Pancreas (tissue), 10 donors: ENCODE results near the gene SBNO2. TPM values are rescaled to one million over a fixed set of nuclear protein-coding genes. Genes with fewer than 3 reads are reported as not detected.

Source experiments
- ATAC-seq, 4 donors: fragments of 200-7000 bp; cut with Tn5 transposase; one replicate each; pipeline versions ENCODE4 v1.8.0 to v1.9.1; 2020; ENCODE audit warnings: mild to moderate bottlenecking in 4 of 4, moderate library complexity in 4 of 4
- DNase-seq, 6 donors: peaks; one replicate each; pipeline ENCODE4 v3.0.0-alpha.2; 2020
- FAIRE-seq: peaks from 2 replicates; lab custom pipeline; 2012; peaks lifted over from hg19 to GRCh38; lab: Jason Lieb, UNC
- H3K27ac ChIP-seq, 4 donors: fragments of 200-600 bp; sonication (generic); 1 replicate in 3 of 4; 2 replicates in 1 of 4; pipeline versions ENCODE4 v1.5.0 to v1.8.0; 2020
- H3K27me3 ChIP-seq, 4 donors: fragments of 200-600 bp; one replicate each; pipeline ENCODE4 v1.8.0; 2021
- H3K36me3 ChIP-seq, 3 donors: fragments of 200-600 bp; sonication (generic) in 1 of 3; one replicate each; pipeline versions ENCODE4 v1.5.0 to v1.8.0; 2020 to 2021
- H3K4me1 ChIP-seq, 3 donors: fragments of 200-600 bp; one replicate each; pipeline ENCODE4 v1.8.0; 2021
- H3K4me3 ChIP-seq, 4 donors: fragments of 200-600 bp; sonication (generic) in 2 of 4; one replicate each; pipeline versions ENCODE4 v1.5.0 to v1.8.0; 2020 to 2021
- H3K9me3 ChIP-seq, 4 donors: fragments of 200-600 bp; one replicate each; pipeline ENCODE4 v1.8.0; 2021
- WGBS, 2 donors: extraction: QIAGEN DNeasy Blood & Tissue Kit; methylation state at CpG; one replicate each; pipeline ENCODE4 v1.1.7; 2013; 5-methylcytosine and 5-hydroxymethylcytosine counted together
- intact Hi-C, 3 donors: fragments of 100-400 bp; cut with DNase I; formaldehyde crosslinking; loops; one replicate each; pipeline versions ENCODE4 v1.11.1 to v1.14.2; 2022
- polyA plus RNA-seq, 2 donors: library from polyadenylated mRNA; stranded (reverse); fragments of 200-250 nt; gene quantifications; one replicate each; pipeline ENCODE4 v1.2.3, GENCODE V29; 2013
- total RNA-seq, 6 donors: library from RNA; stranded (reverse); fragmentation: NEBNext Ultra II Directional in 4 of 6; extraction: Animal tissue kit (Norgen Biotek cat#: 25700) in 4 of 6; gene quantifications; one replicate each; pipeline versions ENCODE4 v1.2.1 to v1.2.4, GENCODE V29; 2021 to 2023
- TF ChIP-seq, protein P1 (sequence below), 4 donors: fragments of 200-600 bp; sonication (generic) in 3 of 4; IDR thresholded peaks; one replicate each; pipeline versions ENCODE4 v1.5.0 to v1.8.0; 2021; ENCODE audit warnings: antibody characterized with exemption in 4 of 4
- donor health status: healthy with polysubstance abuse.
- donor health status: DM: no; HTN: no; CAD: no; lungs with moderate emphysema.
- donor health status: DM: no; HTN: no; CAD: no.
- donor health status: control.
- donor health status: control.
- donor health status: Bipolar disorder and iron deficiency.
- donor health status: DM: yes; HTN: yes; CAD: no.
- donor health status: DM: no; HTN: no; CAD: no.
- donor health status: DM: no; HTN: no; CAD: no.
- donor health status: DM: yes; HTN: yes; CAD: no.

The SBNO2 gene
- total and polyA plus RNA-seq, 8 donors: 16.8 to 53.9 (median 27.4) TPM

DNA sequence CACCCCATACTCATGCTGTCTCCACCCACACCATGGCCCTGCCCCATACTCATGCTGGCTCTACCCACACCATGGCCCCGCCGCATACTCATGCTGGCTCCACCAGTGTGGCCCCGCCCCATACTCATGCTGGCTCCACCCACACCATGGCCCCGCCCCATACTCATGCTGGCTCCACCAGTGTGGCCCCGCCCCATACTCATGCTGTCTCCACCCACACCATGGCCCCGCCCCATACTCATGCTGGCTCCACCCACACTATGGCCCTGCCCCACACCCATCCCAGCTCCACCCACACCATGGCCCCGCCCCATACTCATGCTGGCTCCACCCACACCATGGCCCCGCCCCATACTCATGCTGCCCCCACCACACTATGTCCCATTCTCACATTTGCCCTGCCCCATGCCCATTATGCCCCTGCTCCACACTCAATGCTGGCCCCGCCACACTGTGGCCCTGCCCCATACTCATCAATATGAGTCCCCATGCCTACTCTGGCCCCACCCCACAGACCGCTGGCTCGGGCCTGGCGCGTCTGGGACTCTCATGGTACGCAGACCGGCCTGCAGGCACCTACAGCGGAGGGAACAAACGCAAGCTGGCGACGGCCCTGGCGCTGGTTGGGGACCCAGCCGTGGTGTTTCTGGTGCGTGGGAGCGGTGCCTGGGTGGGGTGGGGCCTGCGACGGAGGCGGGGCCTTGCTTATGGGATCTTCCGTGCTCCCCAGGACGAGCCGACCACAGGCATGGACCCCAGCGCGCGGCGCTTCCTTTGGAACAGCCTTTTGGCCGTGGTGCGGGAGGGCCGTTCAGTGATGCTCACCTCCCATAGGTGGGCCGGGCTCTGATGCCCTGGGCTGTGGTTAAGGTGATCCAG lies 110.8 kb downstream of the SBNO2 start:
- Histone ChIP-seq H3K4me1 (peaks cover 0 to 10% (median 9%) of the 10 kb centered on the region in 3 donors), H3K4me3 (no peak overlapping the region), H3K27me3 (peaks cover 0 to 10% (median 2%) of the 10 kb centered on the region in 4 donors), H3K9me3 (no peaks in the 10 kb centered on the region), H3K27ac (no peak overlapping the region), H3K36me3 (no peaks in the 10 kb centered on the region)
- intact Hi-C loops: no loop called here
- ATAC-seq (no peak), DNase-seq (peak in 1 of 6 donors; percentile 39), FAIRE-seq (no peak)
- TF ChIP-seq, protein P1, sequence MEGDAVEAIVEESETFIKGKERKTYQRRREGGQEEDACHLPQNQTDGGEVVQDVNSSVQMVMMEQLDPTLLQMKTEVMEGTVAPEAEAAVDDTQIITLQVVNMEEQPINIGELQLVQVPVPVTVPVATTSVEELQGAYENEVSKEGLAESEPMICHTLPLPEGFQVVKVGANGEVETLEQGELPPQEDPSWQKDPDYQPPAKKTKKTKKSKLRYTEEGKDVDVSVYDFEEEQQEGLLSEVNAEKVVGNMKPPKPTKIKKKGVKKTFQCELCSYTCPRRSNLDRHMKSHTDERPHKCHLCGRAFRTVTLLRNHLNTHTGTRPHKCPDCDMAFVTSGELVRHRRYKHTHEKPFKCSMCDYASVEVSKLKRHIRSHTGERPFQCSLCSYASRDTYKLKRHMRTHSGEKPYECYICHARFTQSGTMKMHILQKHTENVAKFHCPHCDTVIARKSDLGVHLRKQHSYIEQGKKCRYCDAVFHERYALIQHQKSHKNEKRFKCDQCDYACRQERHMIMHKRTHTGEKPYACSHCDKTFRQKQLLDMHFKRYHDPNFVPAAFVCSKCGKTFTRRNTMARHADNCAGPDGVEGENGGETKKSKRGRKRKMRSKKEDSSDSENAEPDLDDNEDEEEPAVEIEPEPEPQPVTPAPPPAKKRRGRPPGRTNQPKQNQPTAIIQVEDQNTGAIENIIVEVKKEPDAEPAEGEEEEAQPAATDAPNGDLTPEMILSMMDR (IDR thresholded peaks at IDR 0.05): no peak
- 66 to 93% methylated on average over 34 to 37 of the region's 37 CpGs for WGBS, 2 donors

DNA sequence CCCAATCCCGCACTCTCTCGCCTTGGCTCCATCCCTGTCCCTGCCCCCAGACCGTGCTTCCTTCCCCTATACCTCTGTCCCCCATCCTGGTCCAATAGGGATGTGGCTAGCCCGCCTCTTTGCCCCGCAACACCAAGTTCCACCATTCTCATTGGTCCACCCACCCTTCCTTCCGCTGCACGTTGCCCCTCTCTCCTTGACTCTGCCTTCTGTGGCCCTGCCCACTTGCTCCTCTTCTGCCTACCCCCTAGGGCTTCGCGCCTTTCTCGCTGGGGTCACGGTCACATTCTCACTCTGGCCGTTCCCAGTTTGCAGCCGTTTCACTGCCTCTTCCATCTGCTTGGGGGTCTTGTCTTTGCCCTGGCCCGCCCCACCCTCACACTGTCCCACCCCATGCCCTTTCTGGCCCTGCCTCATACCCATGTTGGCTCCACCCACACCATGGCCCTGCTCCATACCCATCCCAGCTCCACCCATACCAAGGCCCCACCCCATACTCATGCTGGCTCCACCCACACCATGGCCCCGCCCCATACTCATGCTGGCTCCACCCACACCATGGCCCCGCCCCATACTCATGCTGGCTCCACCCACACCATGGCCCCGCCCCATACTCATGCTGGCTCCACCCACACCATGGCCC lies 111.6 kb downstream of the SBNO2 start:
- WGBS, 2 donors: 84 to 89% methylated on average over 15 to 17 of the region's 17 CpGs
- Histone ChIP-seq H3K27me3 (peaks cover 0 to 6% (median 2%) of the 10 kb centered on the region in 4 donors), H3K27ac (no peak overlapping the region), H3K4me3 (no peak overlapping the region), H3K36me3 (no peaks in the 10 kb centered on the region), H3K4me1 (peaks cover 0 to 10% (median 9%) of the 10 kb centered on the region in 3 donors), H3K9me3 (no peaks in the 10 kb centered on the region)
- intact Hi-C loops: no loop called here
- ATAC-seq: no peak
- FAIRE-seq: no peak
- no peak for DNase-seq
- TF ChIP-seq, protein P1 (IDR thresholded peaks at IDR 0.05): no peak

DNA sequence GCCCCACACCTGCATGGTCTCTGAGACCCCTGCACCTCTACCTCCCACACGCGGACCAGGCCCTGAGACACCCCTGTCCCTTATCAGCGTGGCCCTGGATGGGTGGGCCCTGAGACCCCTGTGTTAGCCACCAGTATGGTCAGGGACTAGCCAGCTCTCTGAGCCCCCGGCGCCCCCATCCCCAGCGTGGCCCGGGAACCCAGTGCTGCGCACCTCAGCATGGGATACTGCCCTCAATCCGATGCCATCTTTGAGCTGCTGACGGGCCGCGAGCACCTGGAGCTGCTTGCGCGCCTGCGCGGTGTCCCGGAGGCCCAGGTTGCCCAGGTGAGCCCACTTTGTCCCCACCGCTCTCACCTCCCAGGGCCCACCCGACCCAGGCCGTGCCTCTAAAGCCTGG lies 112.1 kb downstream of the SBNO2 start:
- FAIRE-seq: no peak
- Histone ChIP-seq H3K27me3 (peaks cover 0 to 6% (median 2%) of the 10 kb centered on the region in 4 donors), H3K36me3 (no peaks in the 10 kb centered on the region), H3K4me3 (no peak overlapping the region), H3K27ac (no peak overlapping the region), H3K9me3 (no peaks in the 10 kb centered on the region), H3K4me1 (peaks cover 0 to 10% (median 4%) of the 10 kb centered on the region in 3 donors)
- no peak for ATAC-seq
- TF ChIP-seq, protein P1 (IDR thresholded peaks at IDR 0.05): no peak
- peak in 1 of 6 donors; percentile 74 for DNase-seq
- intact Hi-C loops: no loop called here
- WGBS, 2 donors: 89 to 95% methylated on average over 20 of the region's 20 CpGs

DNA sequence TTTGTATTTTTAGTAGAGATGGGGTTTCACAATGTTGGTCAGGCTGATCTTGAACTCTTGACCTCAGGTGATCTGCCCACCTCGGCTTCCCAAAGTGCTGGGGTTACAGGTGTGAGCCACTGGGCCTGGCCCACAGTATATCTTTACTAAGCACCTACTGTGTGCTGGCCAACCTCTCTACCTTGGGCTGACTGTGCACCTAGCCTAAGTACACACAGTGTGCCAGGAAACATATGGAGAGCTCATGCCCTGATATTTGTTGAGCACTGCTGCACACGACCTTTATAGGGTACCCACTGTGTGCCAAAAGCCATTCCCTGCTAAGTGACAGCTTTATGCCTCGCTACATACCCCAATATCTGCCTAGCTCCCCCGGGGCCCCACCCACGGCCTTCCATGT lies 113.4 kb downstream of the SBNO2 start:
- intact Hi-C loops: no loop called here
- H3K27me3 ChIP-seq: peaks cover 0 to 6% (median 0%) of the 10 kb centered on the region in 4 donors
- peaks cover 0 to 5% (median 0%) of the 10 kb centered on the region in 3 donors for H3K4me1 ChIP-seq
- H3K4me3 ChIP-seq: no peak overlapping the region
- H3K9me3 ChIP-seq: no peaks in the 10 kb centered on the region
- TF ChIP-seq, protein P1 (IDR thresholded peaks at IDR 0.05): no peak
- no peak for ATAC-seq
- H3K36me3 ChIP-seq: no peaks in the 10 kb centered on the region
- WGBS, 2 donors: 82 to 88% methylated on average over 5 of the region's 5 CpGs
- no peak for FAIRE-seq
- no peak overlapping the region for H3K27ac ChIP-seq
- no peak for DNase-seq
